Measurements from ENCODE around the gene CEACAM19. TPM values are rescaled to one million over a fixed set of nuclear protein-coding genes. Genes with fewer than 3 reads are reported as not detected.

Gene CEACAM19
- total RNA-seq, 4 donors from 2014 or later = 5.7 to 11.7 (median 8.4) TPM

DNA sequence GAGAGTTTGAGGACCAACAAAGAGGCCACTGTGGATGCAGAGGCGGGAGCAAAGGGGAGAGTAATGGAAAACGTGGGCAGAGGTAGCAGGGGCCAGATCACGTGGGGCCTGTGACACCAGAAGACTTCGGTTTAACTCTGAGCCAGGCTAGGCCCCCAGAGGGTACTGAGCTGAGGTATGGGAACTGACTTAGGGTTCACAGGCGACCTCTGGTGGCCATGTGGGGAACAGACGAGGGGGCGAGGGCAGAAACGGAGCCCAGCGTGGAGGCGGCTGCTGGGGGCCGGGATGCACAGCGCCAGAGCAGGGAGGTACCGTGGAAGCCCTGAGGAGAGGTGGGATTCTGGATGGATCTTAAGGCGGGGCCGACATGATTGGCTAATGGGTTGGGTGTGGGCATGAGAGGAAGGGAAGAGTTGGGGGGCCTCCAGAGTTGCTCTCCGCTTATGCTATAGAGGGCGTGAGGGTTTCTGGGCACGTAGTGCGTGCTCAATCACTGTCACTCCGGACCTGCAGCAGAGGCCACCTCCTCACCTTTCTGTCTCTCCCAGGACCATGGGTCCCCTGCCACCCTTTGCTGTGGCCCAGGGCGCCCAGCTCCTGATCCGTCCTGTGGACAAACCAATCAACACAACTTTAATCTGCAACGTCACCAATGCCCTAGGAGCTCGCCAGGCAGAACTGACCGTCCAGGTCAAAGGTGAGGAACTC lies 13.9 kb upstream of the CEACAM19 start:
- Histone ChIP-seq H3K4me3 (no peak overlapping the region), H3K4me1 (peaks cover 7% of the 10 kb centered on the region), H3K27ac (no peak overlapping the region), H3K9me3 (no peaks in the 10 kb centered on the region), H3K36me3 (peaks cover 56% of the 10 kb centered on the region), H3K27me3 (no peaks in the 10 kb centered on the region)
- DNase-seq (ENCODE audit: low spot score in 2 of 2) = peak in 1 of 2 donors; percentile 73
- TF ChIP-seq POLR2AphosphoS5 (IDR thresholded peaks at IDR 0.05) (no peak), EP300 (IDR thresholded peaks at IDR 0.05) (no peak), POLR2A (IDR thresholded peaks at IDR 0.05) (no peak)
- TF ChIP-seq, protein P1, sequence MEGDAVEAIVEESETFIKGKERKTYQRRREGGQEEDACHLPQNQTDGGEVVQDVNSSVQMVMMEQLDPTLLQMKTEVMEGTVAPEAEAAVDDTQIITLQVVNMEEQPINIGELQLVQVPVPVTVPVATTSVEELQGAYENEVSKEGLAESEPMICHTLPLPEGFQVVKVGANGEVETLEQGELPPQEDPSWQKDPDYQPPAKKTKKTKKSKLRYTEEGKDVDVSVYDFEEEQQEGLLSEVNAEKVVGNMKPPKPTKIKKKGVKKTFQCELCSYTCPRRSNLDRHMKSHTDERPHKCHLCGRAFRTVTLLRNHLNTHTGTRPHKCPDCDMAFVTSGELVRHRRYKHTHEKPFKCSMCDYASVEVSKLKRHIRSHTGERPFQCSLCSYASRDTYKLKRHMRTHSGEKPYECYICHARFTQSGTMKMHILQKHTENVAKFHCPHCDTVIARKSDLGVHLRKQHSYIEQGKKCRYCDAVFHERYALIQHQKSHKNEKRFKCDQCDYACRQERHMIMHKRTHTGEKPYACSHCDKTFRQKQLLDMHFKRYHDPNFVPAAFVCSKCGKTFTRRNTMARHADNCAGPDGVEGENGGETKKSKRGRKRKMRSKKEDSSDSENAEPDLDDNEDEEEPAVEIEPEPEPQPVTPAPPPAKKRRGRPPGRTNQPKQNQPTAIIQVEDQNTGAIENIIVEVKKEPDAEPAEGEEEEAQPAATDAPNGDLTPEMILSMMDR (IDR thresholded peaks at IDR 0.05) = peak; percentile 60 to 80
- WGBS = 38% methylated on average over 25 of the region's 25 CpGs

DNA sequence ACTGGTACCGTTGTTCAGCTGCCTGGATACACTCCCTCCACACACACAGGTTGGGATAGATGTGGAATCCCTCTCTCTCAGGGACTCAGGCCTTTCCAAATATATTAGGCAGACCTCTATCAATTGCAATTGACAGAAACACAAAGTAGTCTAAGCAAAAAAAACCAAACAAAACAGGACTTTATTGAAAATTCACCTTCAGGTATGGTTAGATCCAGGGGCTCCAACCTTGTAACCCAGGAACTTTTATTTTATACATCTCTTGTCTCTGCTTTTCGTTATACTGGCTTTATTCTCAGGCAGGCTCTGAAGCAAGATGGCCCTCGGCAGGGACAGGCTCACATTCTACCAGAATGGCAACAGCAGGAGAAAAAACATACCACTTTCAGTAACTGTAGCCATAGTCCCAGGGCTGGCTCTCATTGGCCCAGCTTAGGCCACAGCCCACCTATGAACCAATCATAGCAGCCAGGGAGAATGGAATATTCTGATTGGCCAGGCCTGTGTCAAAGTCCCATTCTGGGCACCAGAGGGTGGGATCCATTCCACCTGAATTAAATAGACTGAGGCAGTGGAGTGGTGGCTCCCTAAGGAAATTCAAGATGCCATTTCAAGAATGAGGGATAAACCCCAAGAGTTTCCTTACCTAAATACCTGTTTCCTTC lies 13.1 kb upstream of the CEACAM19 start:
- 94% methylated on average over 3 of the region's 3 CpGs for WGBS
- no peaks in the 10 kb centered on the region for H3K9me3 ChIP-seq

DNA sequence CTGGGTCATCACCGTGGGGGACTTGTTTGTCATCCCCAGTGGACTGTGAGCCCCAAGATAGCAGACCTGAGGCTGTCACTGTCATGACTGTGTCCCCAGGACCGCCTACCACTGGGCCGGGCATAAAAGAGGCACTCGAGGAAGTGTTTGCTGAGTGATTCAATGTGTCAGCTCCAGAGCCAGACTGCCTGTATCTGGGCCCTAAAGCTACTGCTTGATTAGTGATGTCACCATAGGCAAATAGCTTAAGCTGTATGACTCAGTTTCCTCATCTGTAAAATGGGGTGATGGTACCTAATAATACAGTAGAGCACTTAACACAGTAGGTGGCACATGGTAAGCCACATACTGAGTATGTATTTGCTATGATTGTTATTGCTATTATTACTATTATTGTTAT lies 11.2 kb upstream of the CEACAM19 start:
- H3K4me3 ChIP-seq = no peak overlapping the region
- TF ChIP-seq POLR2AphosphoS5 (IDR thresholded peaks at IDR 0.05) = no peak
- no peaks in the 10 kb centered on the region for H3K27me3 ChIP-seq
- H3K36me3 ChIP-seq = peaks cover 47% of the 10 kb centered on the region
- no CpG with 5 or more reads among the region's 4 CpGs for WGBS
- no peaks in the 10 kb centered on the region for H3K9me3 ChIP-seq
- DNase-seq (ENCODE audit: low spot score in 2 of 2) = no peak
- peaks cover 16% of the 10 kb centered on the region for H3K4me1 ChIP-seq
- no peak overlapping the region for H3K27ac ChIP-seq

More for the DNA sequence above, 13.1 kb upstream of the CEACAM19 start:
- no peak for TF ChIP-seq EP300 (IDR thresholded peaks at IDR 0.05)
- TF ChIP-seq, protein P1 (IDR thresholded peaks at IDR 0.05) = no peak
- TF ChIP-seq POLR2A (IDR thresholded peaks at IDR 0.05) = no peak
- TF ChIP-seq POLR2AphosphoS5 (IDR thresholded peaks at IDR 0.05) = no peak
- Histone ChIP-seq H3K4me3 (no peak overlapping the region), H3K4me1 (peaks cover 14% of the 10 kb centered on the region), H3K27ac (no peak overlapping the region), H3K36me3 (peaks cover 56% of the 10 kb centered on the region), H3K27me3 (no peaks in the 10 kb centered on the region)
- DNase-seq (ENCODE audit: low spot score in 2 of 2) = no peak

DNA sequence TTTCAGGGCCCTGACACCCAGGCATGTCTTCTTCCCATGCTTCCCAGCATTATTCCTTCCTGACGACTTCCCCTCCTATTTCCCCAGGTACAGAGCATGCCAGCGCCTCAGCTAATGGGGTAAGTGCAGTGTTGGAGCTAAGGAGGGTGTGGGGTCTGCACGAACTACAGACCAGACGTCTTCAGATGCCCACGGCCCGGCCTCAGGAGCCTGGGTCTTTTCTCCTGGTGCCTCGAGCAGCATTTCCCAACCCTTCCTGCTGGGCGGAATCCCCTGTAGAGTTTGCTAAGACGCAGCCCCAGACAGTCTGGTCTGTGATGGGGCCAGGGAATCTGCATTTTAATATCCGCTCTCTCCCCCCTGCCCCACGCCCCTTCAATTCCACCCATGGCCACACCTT lies 10.1 kb upstream of the CEACAM19 start:
- TF ChIP-seq POLR2AphosphoS5 (IDR thresholded peaks at IDR 0.05) (no peak), EP300 (IDR thresholded peaks at IDR 0.05) (no peak), POLR2A (IDR thresholded peaks at IDR 0.05) (no peak)
- TF ChIP-seq, protein P1 (IDR thresholded peaks at IDR 0.05) = no peak
- 86% methylated on average over 10 of the region's 11 CpGs for WGBS
- Histone ChIP-seq H3K4me3 (no peak overlapping the region), H3K9me3 (no peaks in the 10 kb centered on the region), H3K36me3 (peaks cover 43% of the 10 kb centered on the region), H3K27me3 (no peaks in the 10 kb centered on the region), H3K27ac (no peak overlapping the region), H3K4me1 (peaks cover 16% of the 10 kb centered on the region)
- no peak for DNase-seq (ENCODE audit: low spot score in 2 of 2)

DNA sequence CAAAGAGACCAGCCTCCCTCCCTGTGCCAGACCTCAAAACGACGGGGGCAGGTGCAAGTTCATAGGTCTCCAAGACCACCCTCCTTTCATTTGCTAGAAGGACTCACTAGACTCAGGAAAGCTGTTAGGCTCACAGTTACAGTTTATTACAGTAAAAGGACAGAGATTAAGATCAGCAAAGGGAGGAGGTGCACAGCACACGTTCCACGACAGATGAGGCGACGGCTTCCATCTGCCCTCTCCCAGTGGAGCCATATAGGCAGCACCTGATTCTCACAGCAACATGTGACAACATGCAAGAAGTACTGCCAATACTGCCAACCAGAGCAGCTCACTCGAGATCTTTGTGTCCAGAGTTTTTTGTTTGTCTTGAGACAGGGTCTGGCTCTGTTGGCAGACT lies 9.4 kb upstream of the CEACAM19 start:
- WGBS = 60% methylated on average over 7 of the region's 7 CpGs
- peaks cover 43% of the 10 kb centered on the region for H3K36me3 ChIP-seq

More for the DNA sequence above, 9.4 kb upstream of the CEACAM19 start:
- H3K27me3 ChIP-seq = no peaks in the 10 kb centered on the region
- no peaks in the 10 kb centered on the region for H3K9me3 ChIP-seq
- TF ChIP-seq POLR2AphosphoS5 (IDR thresholded peaks at IDR 0.05) (no peak), EP300 (IDR thresholded peaks at IDR 0.05) (no peak), POLR2A (IDR thresholded peaks at IDR 0.05) (no peak)
- TF ChIP-seq, protein P1 (IDR thresholded peaks at IDR 0.05) = no peak
- no peak overlapping the region for H3K27ac ChIP-seq
- no peak for DNase-seq (ENCODE audit: low spot score in 2 of 2)
- H3K4me1 ChIP-seq = peaks cover 16% of the 10 kb centered on the region
- H3K4me3 ChIP-seq = no peak overlapping the region

Measured in suprapubic skin (tissue), 4 donors.